ENCODE measurements around the gene MDH1B. TPM values are rescaled to one million over a fixed set of nuclear protein-coding genes. Genes with fewer than 3 reads are reported as not detected.

MDH1B gene
- total and polyA plus RNA-seq, 2 donors (not counting 1 experiment from before 2014, with no cell fraction given), result 0.73 to 0.99 TPM

GRCh38 chr2:206727287-206727686 lies 37.8 kb downstream of the MDH1B start:
- H3K4me1 ChIP-seq (ENCODE audit: control insufficient read depth, extremely low read depth, insufficient read depth, low read length), result no peaks in the 10 kb centered on the region
- H3K36me3 ChIP-seq (ENCODE audit: control insufficient read depth, insufficient read depth, low read length), result no peaks in the 10 kb centered on the region
- no peak overlapping the region for H3K4me2 ChIP-seq (ENCODE audit: extremely low read depth, insufficient read depth, low read length)
- no peak overlapping the region for H2AFZ ChIP-seq (ENCODE audit: low read length)
- no peaks in the 10 kb centered on the region for H3K9me3 ChIP-seq (ENCODE audit: control insufficient read depth, insufficient read depth, low read depth, low read length)
- no peak overlapping the region for H3K27ac ChIP-seq (ENCODE audit: insufficient read depth, low read length)
- no peak for TF ChIP-seq EZH2 (IDR thresholded peaks at IDR 0.05; ENCODE audit: low read length, missing control alignments)
- no peak for TF ChIP-seq CTCF (conservative IDR thresholded peaks at IDR 0.05 in 1 of 2, IDR thresholded peaks at IDR 0.05 in 1 of 2; ENCODE audit: low read depth in 1 of 2, low read length in 2 of 2)
- H3K79me2 ChIP-seq (ENCODE audit: control insufficient read depth, insufficient read depth, low read length), result no peaks in the 10 kb centered on the region
- H3K9ac ChIP-seq (ENCODE audit: insufficient read depth, low read length), result no peak overlapping the region
- H3K4me3 ChIP-seq (replicated peaks in 1 of 4; ENCODE audit: control extremely low read depth in 1 of 4, insufficient read depth in 1 of 4, low read depth in 3 of 4, low read length in 4 of 4), result no peak overlapping the region
- DNase-seq (ENCODE audit: low read depth in 2 of 2), result no peak
- no peaks in the 10 kb centered on the region for H4K20me1 ChIP-seq (ENCODE audit: control insufficient read depth, extremely low read depth, insufficient read depth, low read length)
- no peaks in the 10 kb centered on the region for H3K27me3 ChIP-seq (ENCODE audit: control insufficient read depth, insufficient read depth, low read length)

GRCh38 chr2:206723288-206723687 lies 41.8 kb downstream of the MDH1B start:
- H3K9me3 ChIP-seq (ENCODE audit: control insufficient read depth, insufficient read depth, low read depth, low read length), result no peaks in the 10 kb centered on the region
- H3K27me3 ChIP-seq (ENCODE audit: control insufficient read depth, insufficient read depth, low read length), result no peaks in the 10 kb centered on the region
- no peak overlapping the region for H3K27ac ChIP-seq (ENCODE audit: insufficient read depth, low read length)
- H3K4me1 ChIP-seq (ENCODE audit: control insufficient read depth, extremely low read depth, insufficient read depth, low read length), result no peaks in the 10 kb centered on the region
- no peak overlapping the region for H2AFZ ChIP-seq (ENCODE audit: low read length)
- no peaks in the 10 kb centered on the region for H4K20me1 ChIP-seq (ENCODE audit: control insufficient read depth, extremely low read depth, insufficient read depth, low read length)
- no peak for TF ChIP-seq EZH2 (IDR thresholded peaks at IDR 0.05; ENCODE audit: low read length, missing control alignments)
- TF ChIP-seq CTCF (conservative IDR thresholded peaks at IDR 0.05 in 1 of 2, IDR thresholded peaks at IDR 0.05 in 1 of 2; ENCODE audit: low read depth in 1 of 2, low read length in 2 of 2), result no peak
- H3K4me2 ChIP-seq (ENCODE audit: extremely low read depth, insufficient read depth, low read length), result no peak overlapping the region
- DNase-seq (ENCODE audit: low read depth in 2 of 2), result no peak
- no peak overlapping the region for H3K9ac ChIP-seq (ENCODE audit: insufficient read depth, low read length)
- no peaks in the 10 kb centered on the region for H3K36me3 ChIP-seq (ENCODE audit: control insufficient read depth, insufficient read depth, low read length)
- H3K79me2 ChIP-seq (ENCODE audit: control insufficient read depth, insufficient read depth, low read length), result no peaks in the 10 kb centered on the region
- H3K4me3 ChIP-seq (replicated peaks in 1 of 4; ENCODE audit: control extremely low read depth in 1 of 4, insufficient read depth in 1 of 4, low read depth in 3 of 4, low read length in 4 of 4), result no peak overlapping the region

- Histone ChIP-seq H3K27me3 (ENCODE audit: control insufficient read depth, insufficient read depth, low read length) (no peaks in the 10 kb centered on the region), H3K4me2 (ENCODE audit: extremely low read depth, insufficient read depth, low read length) (no peak overlapping the region), H3K79me2 (ENCODE audit: control insufficient read depth, insufficient read depth, low read length) (no peaks in the 10 kb centered on the region), H3K36me3 (ENCODE audit: control insufficient read depth, insufficient read depth, low read length) (no peaks in the 10 kb centered on the region), H4K20me1 (ENCODE audit: control insufficient read depth, extremely low read depth, insufficient read depth, low read length) (no peaks in the 10 kb centered on the region), H3K9ac (ENCODE audit: insufficient read depth, low read length) (no peak overlapping the region), H2AFZ (ENCODE audit: low read length) (no peak overlapping the region), H3K9me3 (ENCODE audit: control insufficient read depth, insufficient read depth, low read depth, low read length) (no peaks in the 10 kb centered on the region), H3K4me1 (ENCODE audit: control insufficient read depth, extremely low read depth, insufficient read depth, low read length) (no peaks in the 10 kb centered on the region), H3K4me3 (replicated peaks in 1 of 4; ENCODE audit: control extremely low read depth in 1 of 4, insufficient read depth in 1 of 4, low read depth in 3 of 4, low read length in 4 of 4) (no peak overlapping the region), H3K27ac (ENCODE audit: insufficient read depth, low read length) (no peak overlapping the region)
- no peak for DNase-seq (ENCODE audit: low read depth in 2 of 2)
- TF ChIP-seq CTCF (conservative IDR thresholded peaks at IDR 0.05 in 1 of 2, IDR thresholded peaks at IDR 0.05 in 1 of 2; ENCODE audit: low read depth in 1 of 2, low read length in 2 of 2), result no peak
- no peak for TF ChIP-seq EZH2 (IDR thresholded peaks at IDR 0.05; ENCODE audit: low read length, missing control alignments)
Observed at GRCh38 chr2:206721256-206721920, 43.7 kb downstream of the MDH1B start.

All from fibroblast of lung (primary cell).